Adrenal gland (tissue), 5 donors: Measurements from ENCODE around the gene EPB41L4B.

Experiments
- POLR2A ChIP-seq, 2 donors: fragments of 450-650 bp; IDR thresholded peaks; one replicate each; pipeline ENCODE4 v1.6.1; 2017; ENCODE audit warnings: antibody characterized with exemption in 2 of 2, mild to moderate bottlenecking in 2 of 2, moderate library complexity in 1 of 2
- TF ChIP-seq, protein P1 (sequence below), 6 experiments: fragments of 450-650 bp in 4 of 6; fragments of 200-600 bp in 2 of 6; sonication (generic) in 1 of 6; IDR thresholded peaks; 1 replicate in 5 of 6; 2 replicates in 1 of 6; pipeline versions ENCODE4 v1.5.1 to v1.8.0; 2016 to 2021; ENCODE audit warnings: antibody characterized with exemption in 6 of 6, mild to moderate bottlenecking in 2 of 6, moderate library complexity in 1 of 6
- donor health status: DM: no; HTN: no; CAD: no.

DNA sequence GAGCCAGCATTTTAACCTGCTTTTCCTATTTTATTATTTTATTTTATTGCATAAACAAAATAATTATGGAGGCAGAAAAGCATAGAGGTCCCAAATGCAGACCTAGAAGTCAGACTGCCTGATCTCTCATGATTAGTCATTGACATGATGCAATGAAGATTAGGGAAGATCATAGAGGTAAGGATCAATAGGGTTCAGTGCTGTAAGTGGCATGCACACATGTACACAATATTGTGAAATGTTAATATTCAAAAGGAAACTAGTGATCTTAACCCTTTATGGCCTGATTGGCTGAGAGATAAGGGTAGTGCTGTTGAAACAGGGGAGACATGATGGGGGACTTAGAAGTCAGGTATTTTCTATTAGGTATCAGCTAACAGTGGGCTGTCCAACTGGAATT, 152.7 kb downstream of the EPB41L4B start:
- no peak for TF ChIP-seq POLR2A (IDR thresholded peaks at IDR 0.05)
- TF ChIP-seq, protein P1, sequence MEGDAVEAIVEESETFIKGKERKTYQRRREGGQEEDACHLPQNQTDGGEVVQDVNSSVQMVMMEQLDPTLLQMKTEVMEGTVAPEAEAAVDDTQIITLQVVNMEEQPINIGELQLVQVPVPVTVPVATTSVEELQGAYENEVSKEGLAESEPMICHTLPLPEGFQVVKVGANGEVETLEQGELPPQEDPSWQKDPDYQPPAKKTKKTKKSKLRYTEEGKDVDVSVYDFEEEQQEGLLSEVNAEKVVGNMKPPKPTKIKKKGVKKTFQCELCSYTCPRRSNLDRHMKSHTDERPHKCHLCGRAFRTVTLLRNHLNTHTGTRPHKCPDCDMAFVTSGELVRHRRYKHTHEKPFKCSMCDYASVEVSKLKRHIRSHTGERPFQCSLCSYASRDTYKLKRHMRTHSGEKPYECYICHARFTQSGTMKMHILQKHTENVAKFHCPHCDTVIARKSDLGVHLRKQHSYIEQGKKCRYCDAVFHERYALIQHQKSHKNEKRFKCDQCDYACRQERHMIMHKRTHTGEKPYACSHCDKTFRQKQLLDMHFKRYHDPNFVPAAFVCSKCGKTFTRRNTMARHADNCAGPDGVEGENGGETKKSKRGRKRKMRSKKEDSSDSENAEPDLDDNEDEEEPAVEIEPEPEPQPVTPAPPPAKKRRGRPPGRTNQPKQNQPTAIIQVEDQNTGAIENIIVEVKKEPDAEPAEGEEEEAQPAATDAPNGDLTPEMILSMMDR (IDR thresholded peaks at IDR 0.05): no peak
